Testis (tissue), 2 donors: Measurements from ENCODE around the gene VPS33A.

Experiments used
- POLR2A ChIP-seq: fragments of 450-650 bp; IDR thresholded peaks from one replicate; pipeline ENCODE4 v1.6.1; 2017; ENCODE audit warnings: antibody characterized with exemption, mild to moderate bottlenecking, moderate library complexity
- TF ChIP-seq, protein P1 (sequence below), 3 experiments: fragments of 450-650 bp in 2 of 3; fragments of 200-600 bp in 1 of 3; sonication (generic) in 1 of 3; IDR thresholded peaks; one replicate each; pipeline ENCODE4 v1.5.1; 2016 to 2019; ENCODE audit warnings: antibody characterized with exemption in 3 of 3, mild to moderate bottlenecking in 2 of 3, moderate library complexity in 1 of 3

DNA sequence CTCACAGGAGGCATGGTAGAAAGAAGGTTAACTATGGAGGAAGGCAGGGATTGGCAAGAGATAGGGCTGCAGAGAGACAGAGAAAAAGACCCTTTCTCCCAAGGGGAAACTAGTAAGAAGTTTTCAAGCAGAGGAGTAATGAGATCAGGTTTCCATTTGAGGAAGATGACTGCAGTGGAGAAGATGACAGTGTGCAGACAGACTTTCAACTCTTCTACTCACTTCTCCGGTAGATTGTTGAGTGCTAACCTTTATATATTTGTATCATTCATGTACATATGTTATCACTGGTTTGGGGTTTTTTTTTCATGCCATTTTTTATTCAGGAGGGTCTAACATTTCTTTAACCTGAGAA is 68.7 kb downstream of the VPS33A start:
- TF ChIP-seq POLR2A: no peak
- TF ChIP-seq, protein P1, sequence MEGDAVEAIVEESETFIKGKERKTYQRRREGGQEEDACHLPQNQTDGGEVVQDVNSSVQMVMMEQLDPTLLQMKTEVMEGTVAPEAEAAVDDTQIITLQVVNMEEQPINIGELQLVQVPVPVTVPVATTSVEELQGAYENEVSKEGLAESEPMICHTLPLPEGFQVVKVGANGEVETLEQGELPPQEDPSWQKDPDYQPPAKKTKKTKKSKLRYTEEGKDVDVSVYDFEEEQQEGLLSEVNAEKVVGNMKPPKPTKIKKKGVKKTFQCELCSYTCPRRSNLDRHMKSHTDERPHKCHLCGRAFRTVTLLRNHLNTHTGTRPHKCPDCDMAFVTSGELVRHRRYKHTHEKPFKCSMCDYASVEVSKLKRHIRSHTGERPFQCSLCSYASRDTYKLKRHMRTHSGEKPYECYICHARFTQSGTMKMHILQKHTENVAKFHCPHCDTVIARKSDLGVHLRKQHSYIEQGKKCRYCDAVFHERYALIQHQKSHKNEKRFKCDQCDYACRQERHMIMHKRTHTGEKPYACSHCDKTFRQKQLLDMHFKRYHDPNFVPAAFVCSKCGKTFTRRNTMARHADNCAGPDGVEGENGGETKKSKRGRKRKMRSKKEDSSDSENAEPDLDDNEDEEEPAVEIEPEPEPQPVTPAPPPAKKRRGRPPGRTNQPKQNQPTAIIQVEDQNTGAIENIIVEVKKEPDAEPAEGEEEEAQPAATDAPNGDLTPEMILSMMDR (IDR thresholded peaks at IDR 0.05): no peak
